COR-L47 (cell line): ENCODE measurements around the gene NDUFAF4.
"Not testable (repeated sequence)": the region's sequence is repeated elsewhere in the genome, so short reads cannot be mapped to it uniquely, and the experiment has no call there.

ENCODE experiments used
- DNase-seq: peaks from one replicate; lab custom pipeline; 2025; lab: John Stamatoyannopoulos, UW

The NDUFAF4 gene

GRCh38 chr6:96899019-96899418, 1.3 kb upstream of the NDUFAF4 start:
- DNase-seq, result peak; percentile 43

GRCh38 chr6:96898241-96898851, 655 bp upstream of the NDUFAF4 start:
- no peak for DNase-seq

GRCh38 chr6:96889146-96889545, 8.5 kb downstream of the NDUFAF4 start:
- no peak for DNase-seq

GRCh38 chr6:96888745-96889144, 8.9 kb downstream of the NDUFAF4 start:
- no peak for DNase-seq

GRCh38 chr6:96886519-96886918, 11.2 kb downstream of the NDUFAF4 start:
- no peak for DNase-seq

- not testable (repeated sequence) for DNase-seq
Measured at GRCh38 chr6:96885187-96885631, 12.5 kb downstream of the NDUFAF4 start.

- DNase-seq, result no peak
Measured at GRCh38 chr6:96878143-96878542, 19.5 kb downstream of the NDUFAF4 start.

GRCh38 chr6:96876886-96877545, 20.7 kb downstream of the NDUFAF4 start:
- DNase-seq, result no peak

GRCh38 chr6:96872976-96873375, 24.7 kb downstream of the NDUFAF4 start:
- DNase-seq, result no peak

GRCh38 chr6:96865055-96865405, 32.7 kb downstream of the NDUFAF4 start:
- DNase-seq, result no peak

- no peak for DNase-seq
Measured at GRCh38 chr6:96864216-96865054, 33.3 kb downstream of the NDUFAF4 start.

GRCh38 chr6:96862560-96862959, 35.1 kb downstream of the NDUFAF4 start:
- no peak for DNase-seq

- no peak for DNase-seq
Measured at GRCh38 chr6:96861588-96861987, 36.1 kb downstream of the NDUFAF4 start.

- DNase-seq, result no peak
Measured at GRCh38 chr6:96856856-96857255, 40.8 kb downstream of the NDUFAF4 start.

GRCh38 chr6:96853083-96853482, 44.6 kb downstream of the NDUFAF4 start:
- DNase-seq, result no peak

- DNase-seq, result no peak
Measured at GRCh38 chr6:96852605-96853004, 45.1 kb downstream of the NDUFAF4 start.

GRCh38 chr6:96851858-96852257, 45.8 kb downstream of the NDUFAF4 start:
- DNase-seq, result no peak

- no peak for DNase-seq
Measured at GRCh38 chr6:96849615-96850014, 48.1 kb downstream of the NDUFAF4 start.

- no peak for DNase-seq
Measured at GRCh38 chr6:96844530-96844929, 53.2 kb downstream of the NDUFAF4 start.

GRCh38 chr6:96841345-96841744, 56.3 kb downstream of the NDUFAF4 start:
- no peak for DNase-seq
